NCI-H2196 (cell line): ENCODE data around the gene SUGCT.
"Not testable (repeated sequence)": the region's sequence is repeated elsewhere in the genome, so short reads cannot be mapped to it uniquely, and the experiment has no call there.

Experiments
- DNase-seq: peaks from one replicate; lab custom pipeline; 2025; ENCODE audit not compliant: unreplicated experiment; lab: John Stamatoyannopoulos, UW

The SUGCT gene

GRCh38 chr7:40138973-40139372 is 4.2 kb downstream of the SUGCT start:
- DNase-seq: no peak

GRCh38 chr7:40139891-40140290 is 5.1 kb downstream of the SUGCT start:
- not testable (repeated sequence) for DNase-seq

- DNase-seq: not testable (repeated sequence)
These were observed 7.1 kb downstream of the SUGCT start for GRCh38 chr7:40141916-40142315.

GRCh38 chr7:40145596-40146130 is 10.9 kb downstream of the SUGCT start:
- not testable (repeated sequence) for DNase-seq

GRCh38 chr7:40147371-40148246 is 12.8 kb downstream of the SUGCT start:
- DNase-seq: no peak

GRCh38 chr7:40148247-40148580 is 13.4 kb downstream of the SUGCT start:
- not testable (repeated sequence) for DNase-seq

- no peak for DNase-seq
These were observed 13.9 kb downstream of the SUGCT start for GRCh38 chr7:40148671-40149070.

- DNase-seq: no peak
These were observed 16.7 kb downstream of the SUGCT start for GRCh38 chr7:40151504-40151903.

GRCh38 chr7:40156988-40157387 is 22.2 kb downstream of the SUGCT start:
- no peak for DNase-seq

- no peak for DNase-seq
These were observed 27.7 kb downstream of the SUGCT start for GRCh38 chr7:40162516-40162915.

- no peak for DNase-seq
These were observed 30.4 kb downstream of the SUGCT start for GRCh38 chr7:40165216-40165615.

GRCh38 chr7:40167291-40167690 is 32.5 kb downstream of the SUGCT start:
- DNase-seq: no peak

GRCh38 chr7:40168266-40168665 is 33.5 kb downstream of the SUGCT start:
- DNase-seq: not testable (repeated sequence)

GRCh38 chr7:40173121-40173520 is 38.3 kb downstream of the SUGCT start:
- DNase-seq: not testable (repeated sequence)

GRCh38 chr7:40175256-40175655 is 40.5 kb downstream of the SUGCT start:
- not testable (repeated sequence) for DNase-seq

- DNase-seq: no peak
These were observed 41.1 kb downstream of the SUGCT start for GRCh38 chr7:40175725-40176510.

- DNase-seq: no peak
These were observed 42.3 kb downstream of the SUGCT start for GRCh38 chr7:40177071-40177470.

GRCh38 chr7:40182452-40182851 is 47.6 kb downstream of the SUGCT start:
- DNase-seq: no peak

- DNase-seq: no peak
These were observed 51.8 kb downstream of the SUGCT start for GRCh38 chr7:40186586-40186985.

- no peak for DNase-seq
These were observed 57.2 kb downstream of the SUGCT start for GRCh38 chr7:40192036-40192435.

GRCh38 chr7:40194745-40195144 is 59.9 kb downstream of the SUGCT start:
- DNase-seq: no peak

- DNase-seq: no peak
These were observed 62.7 kb downstream of the SUGCT start for GRCh38 chr7:40197527-40197926.
